ENCODE results near the gene BTD.

The BTD gene

GRCh38 chr3:15634671-15635070 is 33.1 kb downstream of the BTD start:
- TF ChIP-seq FOXP2 (optimal IDR thresholded peaks at IDR 0.05; ENCODE audit: borderline replicate concordance, extremely low read depth, extremely low read length, insufficient read depth), result no peak
- TF ChIP-seq SIN3A (IDR thresholded peaks at IDR 0.05; ENCODE audit: borderline replicate concordance, insufficient read depth, low read length), result no peak
- no peak for TF ChIP-seq REST (IDR thresholded peaks at IDR 0.05; ENCODE audit: insufficient read depth in 1 of 2, low read depth in 2 of 2, low read length in 2 of 2)
- TF ChIP-seq POLR2AphosphoS5 (IDR thresholded peaks at IDR 0.05; ENCODE audit: low read depth, low read length), result no peak
- no peak for TF ChIP-seq TAF1 (IDR thresholded peaks at IDR 0.05; ENCODE audit: borderline replicate concordance, insufficient read depth, low read length)

GRCh38 chr3:15635121-15635661 is 33.6 kb downstream of the BTD start:
- TF ChIP-seq TAF1 (IDR thresholded peaks at IDR 0.05; ENCODE audit: borderline replicate concordance, insufficient read depth, low read length) (no peak), SIN3A (IDR thresholded peaks at IDR 0.05; ENCODE audit: borderline replicate concordance, insufficient read depth, low read length) (no peak), POLR2AphosphoS5 (IDR thresholded peaks at IDR 0.05; ENCODE audit: low read depth, low read length) (no peak), FOXP2 (optimal IDR thresholded peaks at IDR 0.05; ENCODE audit: borderline replicate concordance, extremely low read depth, extremely low read length, insufficient read depth) (no peak), REST (IDR thresholded peaks at IDR 0.05; ENCODE audit: insufficient read depth in 1 of 2, low read depth in 2 of 2, low read length in 2 of 2) (no peak)

GRCh38 chr3:15636028-15636709 is 34.6 kb downstream of the BTD start:
- TF ChIP-seq POLR2AphosphoS5 (IDR thresholded peaks at IDR 0.05; ENCODE audit: low read depth, low read length) (no peak), SIN3A (IDR thresholded peaks at IDR 0.05; ENCODE audit: borderline replicate concordance, insufficient read depth, low read length) (no peak), TAF1 (IDR thresholded peaks at IDR 0.05; ENCODE audit: borderline replicate concordance, insufficient read depth, low read length) (no peak), REST (IDR thresholded peaks at IDR 0.05; ENCODE audit: insufficient read depth in 1 of 2, low read depth in 2 of 2, low read length in 2 of 2) (no peak), FOXP2 (optimal IDR thresholded peaks at IDR 0.05; ENCODE audit: borderline replicate concordance, extremely low read depth, extremely low read length, insufficient read depth) (peak; percentile 75)

- TF ChIP-seq FOXP2 (optimal IDR thresholded peaks at IDR 0.05; ENCODE audit: borderline replicate concordance, extremely low read depth, extremely low read length, insufficient read depth) (no peak), POLR2AphosphoS5 (IDR thresholded peaks at IDR 0.05; ENCODE audit: low read depth, low read length) (no peak), TAF1 (IDR thresholded peaks at IDR 0.05; ENCODE audit: borderline replicate concordance, insufficient read depth, low read length) (no peak), SIN3A (IDR thresholded peaks at IDR 0.05; ENCODE audit: borderline replicate concordance, insufficient read depth, low read length) (no peak), REST (IDR thresholded peaks at IDR 0.05; ENCODE audit: insufficient read depth in 1 of 2, low read depth in 2 of 2, low read length in 2 of 2) (no peak)
These were observed 35.8 kb downstream of the BTD start for GRCh38 chr3:15637131-15637951.
